ENCODE measurements around the gene FGF8. TPM values are rescaled to one million over a fixed set of nuclear protein-coding genes. Genes with fewer than 3 reads are reported as not detected.

Gene FGF8
- polyA plus RNA-seq, 3 donors, result not detected

- no peaks in the 10 kb centered on the region for H3K4me1 Mint-ChIP-seq
- 100% methylated on average over 1 of the region's 2 CpGs for WGBS (ENCODE audit: insufficient coverage)
- peaks cover 30 to 38% (median 32%) of the 10 kb centered on the region in 3 donors for H3K27me3 Mint-ChIP-seq (ENCODE audit: low read depth in 3 of 3)
Measured at GRCh38 chr10:101741938-101742337, 34.0 kb downstream of the FGF8 start.

GRCh38 chr10:101736666-101737065, 39.2 kb downstream of the FGF8 start:
- Mint-ChIP-seq H3K4me1 (no peaks in the 10 kb centered on the region), H3K36me3 (no peaks in the 10 kb centered on the region), H3K9me3 (no peaks in the 10 kb centered on the region), H3K27me3 (ENCODE audit: low read depth in 3 of 3) (peaks cover 20 to 32% (median 24%) of the 10 kb centered on the region in 3 donors), H3K27ac (no peak overlapping the region), H3K4me3 (no peak overlapping the region)
- WGBS (ENCODE audit: insufficient coverage), result 50% methylated on average over 1 of the region's 3 CpGs
- no peak for TF ChIP-seq CTCF (IDR thresholded peaks at IDR 0.05)
- H3K4me2 ChIP-seq (replicated peaks; ENCODE audit: extremely low read depth, low read length, poor library complexity, severe bottlenecking), result no peak overlapping the region
- peaks cover 2 to 12% of the 10 kb centered on the region in 2 donors for H3K27me3 ChIP-seq (ENCODE audit: control insufficient read depth in 2 of 2, insufficient read depth in 2 of 2, low read length in 2 of 2)
- H2AFZ ChIP-seq (ENCODE audit: insufficient read depth, low read depth, low read length, poor library complexity, severe bottlenecking), result no peak overlapping the region
- no peak overlapping the region for H3K9ac ChIP-seq (ENCODE audit: insufficient read depth, low read length, poor library complexity, severe bottlenecking)
- no peaks in the 10 kb centered on the region for H3K36me3 ChIP-seq (replicated peaks in 1 of 2; ENCODE audit: control insufficient read depth in 1 of 2, insufficient read depth in 2 of 2, low read length in 2 of 2)
- H3K4me3 ChIP-seq (replicated peaks in 1 of 3; ENCODE audit: low read depth in 2 of 3, low read length in 3 of 3), result no peak overlapping the region
- H4K20me1 ChIP-seq (ENCODE audit: insufficient read depth, low read length), result no peaks in the 10 kb centered on the region
- no peak for DNase-seq
- intact Hi-C loops (cut with micrococcal nuclease), result no loop called here
- no peaks in the 10 kb centered on the region for H3K9me3 ChIP-seq (replicated peaks in 1 of 2; ENCODE audit: control insufficient read depth in 1 of 2, insufficient read depth in 1 of 2, low read length in 2 of 2)
- no peaks in the 10 kb centered on the region for H3K4me1 ChIP-seq (ENCODE audit: control insufficient read depth in 1 of 2, insufficient read depth in 2 of 2, low read length in 2 of 2)
- H3K27ac ChIP-seq (ENCODE audit: low read depth in 1 of 2, low read length in 2 of 2), result no peak overlapping the region
- no peaks in the 10 kb centered on the region for H3K79me2 ChIP-seq (ENCODE audit: insufficient read depth, low read length)

More at GRCh38 chr10:101741938-101742337, 34.0 kb downstream of the FGF8 start:
- no peak overlapping the region for H2AFZ ChIP-seq (ENCODE audit: insufficient read depth, low read depth, low read length, poor library complexity, severe bottlenecking)
- H3K4me3 ChIP-seq (replicated peaks in 1 of 3; ENCODE audit: low read depth in 2 of 3, low read length in 3 of 3), result no peak overlapping the region
- no peak overlapping the region for H3K9ac ChIP-seq (ENCODE audit: insufficient read depth, low read length, poor library complexity, severe bottlenecking)
- no peak for TF ChIP-seq CTCF (IDR thresholded peaks at IDR 0.05)
- H3K36me3 ChIP-seq (replicated peaks in 1 of 2; ENCODE audit: control insufficient read depth in 1 of 2, insufficient read depth in 2 of 2, low read length in 2 of 2), result no peaks in the 10 kb centered on the region
- H3K9me3 ChIP-seq (replicated peaks in 1 of 2; ENCODE audit: control insufficient read depth in 1 of 2, insufficient read depth in 1 of 2, low read length in 2 of 2), result no peaks in the 10 kb centered on the region
- H3K27me3 ChIP-seq (ENCODE audit: control insufficient read depth in 2 of 2, insufficient read depth in 2 of 2, low read length in 2 of 2), result peaks cover 0 to 7% of the 10 kb centered on the region in 2 donors
- no peak overlapping the region for H3K4me2 ChIP-seq (replicated peaks; ENCODE audit: extremely low read depth, low read length, poor library complexity, severe bottlenecking)
- no peaks in the 10 kb centered on the region for H4K20me1 ChIP-seq (ENCODE audit: insufficient read depth, low read length)
- Mint-ChIP-seq H3K9me3 (no peaks in the 10 kb centered on the region), H3K36me3 (no peaks in the 10 kb centered on the region), H3K4me3 (no peak overlapping the region), H3K27ac (no peak overlapping the region)
- intact Hi-C loops (cut with micrococcal nuclease), result no loop called here
- no peak for DNase-seq
- H3K4me1 ChIP-seq (ENCODE audit: control insufficient read depth in 1 of 2, insufficient read depth in 2 of 2, low read length in 2 of 2), result no peaks in the 10 kb centered on the region
- H3K79me2 ChIP-seq (ENCODE audit: insufficient read depth, low read length), result no peaks in the 10 kb centered on the region
- H3K27ac ChIP-seq (ENCODE audit: low read depth in 1 of 2, low read length in 2 of 2), result no peak overlapping the region
